Measurements from ENCODE around the gene EPS8L3.

GRCh38 chr1:109787211-109787844 is 23.6 kb upstream of the EPS8L3 start:
- TF ChIP-seq CTCF (IDR thresholded peaks at IDR 0.05) (no peak), POLR2AphosphoS5 (IDR thresholded peaks at IDR 0.05) (no peak)

All from suprapubic skin (tissue), 3 donors.